ENCODE data around the gene PDE6G. TPM values are rescaled to one million over a fixed set of nuclear protein-coding genes. Genes with fewer than 3 reads are reported as not detected.

Gene PDE6G
- total RNA-seq, 1 donor from 2014 or later, result not detected

DNA sequence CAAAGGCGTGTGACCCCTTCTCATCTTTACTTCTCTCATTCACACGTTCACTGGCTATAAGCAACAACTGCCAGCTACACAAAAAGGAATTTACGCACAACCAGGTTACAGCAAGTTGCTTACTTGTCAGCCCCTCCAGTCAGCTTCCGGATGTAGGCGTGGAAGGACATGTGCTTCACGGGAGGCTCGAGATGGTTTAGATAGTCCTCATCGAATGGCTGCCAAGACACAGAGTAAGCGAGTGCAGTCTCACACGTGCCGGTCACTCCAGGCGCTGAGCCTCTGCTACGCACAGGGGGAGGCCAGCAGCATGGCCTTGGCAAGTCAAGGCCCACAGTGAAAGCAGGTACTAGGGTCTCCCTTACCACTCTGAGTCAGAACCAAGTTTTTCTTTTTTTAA is 47.7 kb downstream of the PDE6G start:
- DNase-seq (ENCODE audit: low spot score) (no peak), ATAC-seq (no peak)
- intact Hi-C loops (cut with DNase I), result loop anchor here (10.0 kb wide), 1 partner anchor 354 kb away; no protein-coding TSS in a partner anchor

GRCh38 chr17:81608082-81608481 is 48.3 kb downstream of the PDE6G start:
- intact Hi-C loops (cut with DNase I), result loop anchor here (10.0 kb wide), 1 partner anchor 353 kb away; no protein-coding TSS in a partner anchor
- no peak for ATAC-seq

GRCh38 chr17:81607431-81607830 is 48.9 kb downstream of the PDE6G start:
- intact Hi-C loops (cut with DNase I), result loop anchor here (10.0 kb wide), 1 partner anchor 353 kb away; no protein-coding TSS in a partner anchor

More at GRCh38 chr17:81608082-81608481, 48.3 kb downstream of the PDE6G start:
- DNase-seq (ENCODE audit: low spot score), result no peak

DNA sequence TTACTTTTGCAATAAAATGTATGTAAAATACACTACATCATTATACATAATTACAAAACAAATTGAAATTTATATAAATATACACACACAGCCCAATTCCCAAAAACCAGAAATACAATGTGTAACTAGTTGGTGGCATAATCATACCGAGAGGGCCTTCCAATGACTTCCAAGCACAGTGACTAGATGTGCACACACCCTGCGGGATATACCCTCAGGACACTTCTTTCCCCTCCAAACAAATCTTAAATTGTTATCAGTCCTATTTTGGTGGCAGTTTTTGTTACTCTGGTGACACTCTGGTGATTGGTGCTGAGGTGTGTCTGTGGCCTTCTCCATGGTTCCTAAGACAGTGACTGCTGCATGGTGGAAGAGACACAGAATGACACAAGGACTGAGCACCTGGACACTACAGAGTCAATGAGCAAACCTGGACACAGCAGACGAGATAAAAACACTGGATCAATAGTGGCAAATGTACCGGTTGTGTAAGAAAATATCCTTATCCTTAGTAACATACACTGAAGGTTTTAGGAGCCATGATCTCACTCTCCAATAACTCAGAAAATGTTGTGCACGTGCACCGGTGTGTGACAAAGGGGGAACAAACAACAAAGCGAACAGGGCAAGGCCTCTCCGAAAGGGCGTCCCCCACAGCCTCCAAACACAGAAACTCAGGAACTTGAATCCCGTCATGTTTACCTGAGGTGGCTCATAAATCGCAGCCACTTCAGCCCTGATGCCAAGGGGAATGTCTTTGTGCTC is 52.3 kb downstream of the PDE6G start:
- intact Hi-C loops (cut with DNase I), result loop anchor here (10.0 kb wide), 1 partner anchor 349 kb away; no protein-coding TSS in a partner anchor
- no peak for ATAC-seq
- no peak for DNase-seq (ENCODE audit: low spot score)

More at GRCh38 chr17:81607431-81607830, 48.9 kb downstream of the PDE6G start:
- no peak for DNase-seq (ENCODE audit: low spot score)
- no peak for ATAC-seq

- peak; percentile 86 for ATAC-seq
- DNase-seq (ENCODE audit: low spot score), result no peak
- intact Hi-C loops (cut with DNase I), result loop anchor here (10.0 kb wide), 1 partner anchor 347 kb away; no protein-coding TSS in a partner anchor
Measured at GRCh38 chr17:81601525-81602120, 54.7 kb downstream of the PDE6G start.

Small RNA genes within 50 kb of the gene (microRNA-seq; reads per million reads assigned to microRNA genes)
- gene MIR6786, result not detected

Other genes starting within 250 kb of the PDE6G start
- gene ACTG1, start 143.7 kb downstream of the PDE6G start, total RNA-seq, result 2,552 TPM
- 1.6 TPM for gene FSCN2, start 128.2 kb downstream of the PDE6G start, total RNA-seq
- gene FAAP100, start 104.2 kb downstream of the PDE6G start, total RNA-seq, result 20.0 TPM
- gene NPLOC4, start 19.4 kb downstream of the PDE6G start, total RNA-seq, result 82.3 TPM
- 0.85 TPM for gene TSPAN10, start 19.3 kb downstream of the PDE6G start, total RNA-seq
- gene OXLD1, start 10.1 kb upstream of the PDE6G start, total RNA-seq, result 17.9 TPM
- gene CCDC137, start 10.2 kb upstream of the PDE6G start, total RNA-seq, result 10.2 TPM
- gene ARL16, start 27.3 kb upstream of the PDE6G start, total RNA-seq, result 31.8 TPM
- gene HGS, start 27.5 kb upstream of the PDE6G start, total RNA-seq, result 79.8 TPM
- 23.6 TPM for gene MRPL12, start 46.8 kb upstream of the PDE6G start, total RNA-seq
- 23.0 TPM for gene SLC25A10, start 55.7 kb upstream of the PDE6G start, total RNA-seq
- gene GCGR, start 147.6 kb upstream of the PDE6G start, total RNA-seq, result 7.8 TPM
- gene MCRIP1, start 176.7 kb upstream of the PDE6G start, total RNA-seq, result 91.5 TPM
- not detected for gene PPP1R27, start 178.5 kb upstream of the PDE6G start, total RNA-seq
- gene P4HB, start 204.0 kb upstream of the PDE6G start, total RNA-seq, result 248 TPM
- 387 TPM for gene ARHGDIA, start 214.8 kb upstream of the PDE6G start, total RNA-seq
- 45.9 TPM for gene ALYREF, start 235.0 kb upstream of the PDE6G start, total RNA-seq
- 58.2 TPM for gene ANAPC11, start 235.2 kb upstream of the PDE6G start, total RNA-seq
- gene NPB, start 245.7 kb upstream of the PDE6G start, total RNA-seq, result 0.80 TPM

All from sciatic nerve (tissue), 2 donors.